Neural progenitor cell (in vitro differentiated cells): Measurements from ENCODE around the gene TM9SF3. TPM values are rescaled to one million over a fixed set of nuclear protein-coding genes. Genes with fewer than 3 reads are reported as not detected.
A peak's percentile ranks its signal among the peaks of the same experiment; 100 is the strongest.

ENCODE experiments used
- DNase-seq: peaks from one replicate; pipeline ENCODE4 v3.0.0-alpha.2; 2016; ENCODE audit warnings: low spot score
- H2AFZ ChIP-seq: fragments of 200-600 bp; sonication (generic); replicated peaks from 2 replicates; pipeline ENCODE4 v1.6.1; 2016; ENCODE audit warnings: antibody characterized with exemption
- H3F3A ChIP-seq: fragments of 200-600 bp; sonication (generic); 2 replicates; pipeline ENCODE4 v1.6.1; 2016; ENCODE audit warnings: antibody characterized with exemption, low read depth
- H3K27ac ChIP-seq: fragments of 200-600 bp; sonication (generic); 2 replicates; pipeline ENCODE4 v1.5.1; 2016; ENCODE audit warnings: mild to moderate bottlenecking
- H3K27me3 ChIP-seq: fragments of 200-600 bp; sonication (generic); 2 replicates; pipeline ENCODE4 v1.6.1; 2016; ENCODE audit warnings: mild to moderate bottlenecking, moderate library complexity
- H3K36me3 ChIP-seq: fragments of 200-600 bp; sonication (generic); 2 replicates; pipeline ENCODE4 v1.5.1; 2016
- H3K4me1 ChIP-seq: fragments of 200-600 bp; sonication (generic); 2 replicates; pipeline ENCODE4 v1.6.1; 2016; ENCODE audit warnings: mixed run types
- H3K4me2 ChIP-seq: fragments of 200-600 bp; sonication (generic); 2 replicates; pipeline ENCODE4 v1.6.1; 2016
- H3K4me3 ChIP-seq: fragments of 200-600 bp; sonication (generic); 2 replicates; pipeline ENCODE4 v1.5.1; 2016
- H3K79me2 ChIP-seq: fragments of 200-600 bp; sonication (generic); 2 replicates; pipeline ENCODE4 v1.6.1; 2016; ENCODE audit warnings: low read depth
- H3K9ac ChIP-seq: fragments of 200-600 bp; sonication (generic); 2 replicates; pipeline ENCODE4 v1.6.1; 2016
- H3K9me3 ChIP-seq: fragments of 200-600 bp; sonication (generic); 2 replicates; pipeline ENCODE4 v1.5.1; 2016; ENCODE audit warnings: low read depth
- H4K20me1 ChIP-seq: fragments of 200-600 bp; sonication (generic); 2 replicates; pipeline ENCODE4 v1.6.1; 2016; ENCODE audit warnings: low read depth
- H3K27ac Mint-ChIP-seq: 3 replicates; pipeline ENCODE4 v1.8.0; 2021; ENCODE audit warnings: mixed read lengths
- H3K27me3 Mint-ChIP-seq: 2 replicates; pipeline ENCODE4 v1.8.0; 2022; ENCODE audit warnings: low read depth, mild to moderate bottlenecking, inconsistent platforms, moderate library complexity, mixed read lengths; ENCODE audit not compliant: insufficient read depth
- H3K36me3 Mint-ChIP-seq: 3 replicates; pipeline ENCODE4 v1.8.0; 2021; ENCODE audit warnings: mixed read lengths
- H3K4me1 Mint-ChIP-seq: 3 replicates; pipeline ENCODE4 v1.8.0; 2021; ENCODE audit warnings: mixed read lengths
- H3K4me3 Mint-ChIP-seq: 3 replicates; pipeline ENCODE4 v1.8.0; 2021; ENCODE audit warnings: mild to moderate bottlenecking, moderate library complexity, mixed read lengths
- H3K9me3 Mint-ChIP-seq: 3 replicates; pipeline ENCODE4 v1.8.0; 2020; ENCODE audit warnings: mixed read lengths
- EZH2 ChIP-seq: fragments of 200-600 bp; sonication (generic); IDR thresholded peaks from 2 replicates; pipeline ENCODE4 v1.6.1; 2017; ENCODE audit warnings: antibody characterized with exemption, mild to moderate bottlenecking, moderate library complexity
- EZH2phosphoT487 ChIP-seq: fragments of 200-600 bp; sonication (generic); IDR thresholded peaks from 2 replicates; pipeline ENCODE4 v1.6.1; 2017; ENCODE audit warnings: antibody characterized with exemption
- total RNA-seq: library from RNA; depleted of rRNA; stranded (reverse); fragments of >200 nt; gene quantifications from 2 replicates; pipeline ENCODE4 v1.2.3, GENCODE V29; 2015; ENCODE audit warnings: low replicate concordance
- TF ChIP-seq, protein P1 (sequence below): fragments of 200-600 bp; sonication (generic); IDR thresholded peaks from 2 replicates; pipeline ENCODE4 v1.5.1; 2017; ENCODE audit warnings: antibody characterized with exemption, mild to moderate bottlenecking

Gene TM9SF3
- total RNA-seq, 1 donor from 2014 or later = 122 TPM

- Histone ChIP-seq H4K20me1 (no peaks in the 10 kb centered on the region), H3K79me2 (no peaks in the 10 kb centered on the region), H3K27me3 (no peaks in the 10 kb centered on the region), H3K4me2 (no peak overlapping the region), H3K4me1 (no peaks in the 10 kb centered on the region), H3K27ac (no peak overlapping the region), H3K36me3 (no peaks in the 10 kb centered on the region), H3K4me3 (no peak overlapping the region), H3K9ac (no peak overlapping the region), H2AFZ (no peak overlapping the region), H3F3A (no peaks in the 10 kb centered on the region), H3K9me3 (no peaks in the 10 kb centered on the region)
- Mint-ChIP-seq H3K4me3 (no peak overlapping the region), H3K4me1 (no peaks in the 10 kb centered on the region), H3K27me3 (peaks cover 2% of the 10 kb centered on the region), H3K9me3 (no peaks in the 10 kb centered on the region), H3K27ac (no peak overlapping the region), H3K36me3 (no peaks in the 10 kb centered on the region)
- no peak for DNase-seq
- TF ChIP-seq, protein P1, sequence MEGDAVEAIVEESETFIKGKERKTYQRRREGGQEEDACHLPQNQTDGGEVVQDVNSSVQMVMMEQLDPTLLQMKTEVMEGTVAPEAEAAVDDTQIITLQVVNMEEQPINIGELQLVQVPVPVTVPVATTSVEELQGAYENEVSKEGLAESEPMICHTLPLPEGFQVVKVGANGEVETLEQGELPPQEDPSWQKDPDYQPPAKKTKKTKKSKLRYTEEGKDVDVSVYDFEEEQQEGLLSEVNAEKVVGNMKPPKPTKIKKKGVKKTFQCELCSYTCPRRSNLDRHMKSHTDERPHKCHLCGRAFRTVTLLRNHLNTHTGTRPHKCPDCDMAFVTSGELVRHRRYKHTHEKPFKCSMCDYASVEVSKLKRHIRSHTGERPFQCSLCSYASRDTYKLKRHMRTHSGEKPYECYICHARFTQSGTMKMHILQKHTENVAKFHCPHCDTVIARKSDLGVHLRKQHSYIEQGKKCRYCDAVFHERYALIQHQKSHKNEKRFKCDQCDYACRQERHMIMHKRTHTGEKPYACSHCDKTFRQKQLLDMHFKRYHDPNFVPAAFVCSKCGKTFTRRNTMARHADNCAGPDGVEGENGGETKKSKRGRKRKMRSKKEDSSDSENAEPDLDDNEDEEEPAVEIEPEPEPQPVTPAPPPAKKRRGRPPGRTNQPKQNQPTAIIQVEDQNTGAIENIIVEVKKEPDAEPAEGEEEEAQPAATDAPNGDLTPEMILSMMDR = no peak
- TF ChIP-seq EZH2 (no peak), EZH2phosphoT487 (no peak)
These were observed 40.5 kb upstream of the TM9SF3 start for GRCh38 chr10:96627292-96627691.

DNA sequence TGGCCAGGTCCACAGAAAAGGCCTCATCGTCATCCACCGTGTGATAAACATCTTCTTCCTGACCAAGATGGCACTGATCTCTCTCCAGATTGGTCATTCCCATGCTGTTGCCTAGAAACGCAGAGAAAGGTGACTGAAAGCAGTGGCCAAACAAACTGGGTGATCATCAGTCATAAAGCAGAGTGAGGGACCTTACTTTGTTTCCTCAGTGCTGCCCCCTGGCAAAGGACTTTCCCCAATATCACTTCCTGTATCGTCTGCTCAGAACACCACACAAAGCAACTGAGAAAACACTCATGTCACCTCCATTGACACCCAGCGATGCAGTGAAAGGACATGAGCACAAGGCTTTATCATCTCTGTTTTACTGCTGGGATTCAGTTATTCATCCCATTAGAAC, 40.0 kb upstream of the TM9SF3 start:
- H3K4me1 Mint-ChIP-seq = no peaks in the 10 kb centered on the region
- no peaks in the 10 kb centered on the region for H3K36me3 ChIP-seq
- peaks cover 1% of the 10 kb centered on the region for H3K27me3 Mint-ChIP-seq
- H2AFZ ChIP-seq = peak overlapping the region; percentile 68
- H3K4me2 ChIP-seq = no peak overlapping the region
- no peaks in the 10 kb centered on the region for H3K4me1 ChIP-seq
- no peaks in the 10 kb centered on the region for H3K9me3 ChIP-seq
- no peak overlapping the region for H3K4me3 ChIP-seq
- H3K36me3 Mint-ChIP-seq = no peaks in the 10 kb centered on the region
- no peak for TF ChIP-seq EZH2
- TF ChIP-seq EZH2phosphoT487 = no peak
- TF ChIP-seq, protein P1 = peak; percentile 36
- H3K27ac Mint-ChIP-seq = peak overlapping the region; percentile 43
- H3K27ac ChIP-seq = no peak overlapping the region
- H4K20me1 ChIP-seq = no peaks in the 10 kb centered on the region
- no peaks in the 10 kb centered on the region for H3K79me2 ChIP-seq
- H3K27me3 ChIP-seq = no peaks in the 10 kb centered on the region
- H3F3A ChIP-seq = no peaks in the 10 kb centered on the region
- DNase-seq = peak; percentile 22
- H3K4me3 Mint-ChIP-seq = no peak overlapping the region
- no peaks in the 10 kb centered on the region for H3K9me3 Mint-ChIP-seq
- H3K9ac ChIP-seq = no peak overlapping the region

GRCh38 chr10:96625173-96625572, 38.4 kb upstream of the TM9SF3 start:
- no peaks in the 10 kb centered on the region for H3K36me3 Mint-ChIP-seq
- no peak overlapping the region for H3K9ac ChIP-seq
- H3K27ac ChIP-seq = no peak overlapping the region
- no peak for DNase-seq
- TF ChIP-seq EZH2 (no peak), EZH2phosphoT487 (no peak)
- TF ChIP-seq, protein P1 = no peak
- no peak overlapping the region for H3K4me3 Mint-ChIP-seq
- H3K4me1 Mint-ChIP-seq = peaks cover 3% of the 10 kb centered on the region
- H3K4me3 ChIP-seq = no peak overlapping the region
- no peak overlapping the region for H3K27ac Mint-ChIP-seq
- H3K79me2 ChIP-seq = no peaks in the 10 kb centered on the region
- H3K9me3 ChIP-seq = no peaks in the 10 kb centered on the region
- no peak overlapping the region for H3K4me2 ChIP-seq
- H3K4me1 ChIP-seq = no peaks in the 10 kb centered on the region
- H4K20me1 ChIP-seq = no peaks in the 10 kb centered on the region
- peaks cover 2% of the 10 kb centered on the region for H3K27me3 Mint-ChIP-seq
- no peaks in the 10 kb centered on the region for H3K36me3 ChIP-seq
- H3F3A ChIP-seq = no peaks in the 10 kb centered on the region
- H3K9me3 Mint-ChIP-seq = no peaks in the 10 kb centered on the region
- no peak overlapping the region for H2AFZ ChIP-seq
- H3K27me3 ChIP-seq = no peaks in the 10 kb centered on the region
